Common myeloid progenitor, CD34-positive (primary cell): ENCODE measurements around the gene GBP6.

Experiments used
- CTCF ChIA-PET: fragments of 350-600 bp; sonication (Branson Sonifier 250); formaldehyde crosslinking; loops from one replicate; lab custom pipeline; 2021; ENCODE audit warnings: antibody characterized with exemption; lab: Charles Lee
- POLR2A ChIA-PET: fragments of 350-600 bp; sonication (Branson Sonifier 250); formaldehyde crosslinking; loops from one replicate; lab custom pipeline; 2021; ENCODE audit warnings: antibody characterized with exemption; lab: Charles Lee
- DNase-seq, 3 donors: peaks; one replicate each; pipeline versions ENCODE4 v3.0.0 to v3.0.0-alpha.2; 2013
- H3K27ac ChIP-seq, 2 experiments: 1 replicate in 1 of 2; 2 replicates in 1 of 2; pipeline ENCODE4 v1.7.0; 2013; ENCODE audit warnings: inconsistent platforms in 2 of 2, low read length in 2 of 2, mild to moderate bottlenecking in 2 of 2, low read depth in 1 of 2, moderate library complexity in 1 of 2; ENCODE audit not compliant: severe bottlenecking in 2 of 2, insufficient read depth in 1 of 2, poor library complexity in 1 of 2
- H3K27me3 ChIP-seq, 5 experiments: replicated peaks in 2 of 5; 1 replicate in 3 of 5; 2 replicates in 2 of 5; pipeline versions ENCODE4 v1.6.1 to v1.7.0; 2013; ENCODE audit warnings: low read length in 4 of 5, mild to moderate bottlenecking in 2 of 5, moderate library complexity in 2 of 5, inconsistent platforms in 1 of 5; ENCODE audit not compliant: insufficient read depth in 5 of 5, control insufficient read depth in 4 of 5
- H3K36me3 ChIP-seq, 4 experiments: 1 replicate in 2 of 4; 2 replicates in 2 of 4; pipeline versions ENCODE4 v1.6.1 to v1.7.0; 2013; ENCODE audit warnings: low read length in 3 of 4, control low read depth in 1 of 4, mild to moderate bottlenecking in 1 of 4; ENCODE audit not compliant: control insufficient read depth in 4 of 4, insufficient read depth in 4 of 4
- H3K4me1 ChIP-seq, 4 experiments: 1 replicate in 3 of 4; 2 replicates in 1 of 4; pipeline versions ENCODE4 v1.6.1 to v1.7.1; 2013; ENCODE audit warnings: low read length in 3 of 4, mild to moderate bottlenecking in 3 of 4, control low read depth in 1 of 4, inconsistent platforms in 1 of 4, moderate library complexity in 1 of 4; ENCODE audit not compliant: control insufficient read depth in 4 of 4, insufficient read depth in 4 of 4; ENCODE audit errors: control extremely low read depth in 1 of 4
- H3K4me3 ChIP-seq, 7 experiments: 1 replicate in 4 of 7; 2 replicates in 3 of 7; pipeline versions ENCODE4 v1.5.1 to v1.7.0; 2013; ENCODE audit warnings: mild to moderate bottlenecking in 7 of 7, low read length in 6 of 7, moderate library complexity in 6 of 7, inconsistent platforms in 2 of 7, low read depth in 2 of 7, control low read depth in 1 of 7; ENCODE audit not compliant: insufficient read depth in 4 of 7, control insufficient read depth in 1 of 7; ENCODE audit errors: extremely low read depth in 1 of 7
- H3K9me3 ChIP-seq, 5 experiments: 1 replicate in 4 of 5; 2 replicates in 1 of 5; pipeline versions ENCODE4 v1.6.1 to v1.7.1; 2013; ENCODE audit warnings: low read length in 4 of 5, mild to moderate bottlenecking in 2 of 5, inconsistent platforms in 1 of 5, low read depth in 1 of 5, moderate library complexity in 1 of 5; ENCODE audit not compliant: control insufficient read depth in 4 of 5, insufficient read depth in 2 of 5; ENCODE audit errors: control extremely low read depth in 1 of 5
- WGBS: methylation state at CpG from one replicate; pipeline ENCODE4 v1.1.5; 2013; ENCODE audit not compliant: insufficient coverage; 5-methylcytosine and 5-hydroxymethylcytosine counted together

The GBP6 gene

GRCh38 chr1:89383185-89383584, 19.3 kb downstream of the GBP6 start:
- WGBS, result 86% methylated on average over 2 of the region's 3 CpGs
- ChIA-PET CTCF (no interaction called here), POLR2A (no interaction called here)
- no peaks in the 10 kb centered on the region for H3K36me3 ChIP-seq
- H3K27ac ChIP-seq, result no peak overlapping the region
- no peak overlapping the region for H3K4me3 ChIP-seq
- no peaks in the 10 kb centered on the region for H3K9me3 ChIP-seq
- no peak for DNase-seq
- H3K4me1 ChIP-seq, result peaks cover 0 to 2% (median 0%) of the 10 kb centered on the region in 4 experiments
- H3K27me3 ChIP-seq, result no peaks in the 10 kb centered on the region

- no CpG with 5 or more reads among the region's 2 CpGs for WGBS
- H3K27me3 ChIP-seq, result no peaks in the 10 kb centered on the region
- POLR2A ChIA-PET, result no interaction called here
- no peak for DNase-seq
- no peaks in the 10 kb centered on the region for H3K36me3 ChIP-seq
- peaks cover 0 to 4% (median 2%) of the 10 kb centered on the region in 4 experiments for H3K4me1 ChIP-seq
- peaks cover 0 to 8% (median 2%) of the 10 kb centered on the region in 5 experiments for H3K9me3 ChIP-seq
- H3K4me3 ChIP-seq, result no peak overlapping the region
- CTCF ChIA-PET, result no interaction called here
- no peak overlapping the region for H3K27ac ChIP-seq
These were observed 26.8 kb downstream of the GBP6 start for GRCh38 chr1:89390707-89391106.

GRCh38 chr1:89391686-89392085, 27.8 kb downstream of the GBP6 start:
- CTCF ChIA-PET, result no interaction called here
- Histone ChIP-seq H3K4me1 (peaks cover 0 to 4% (median 2%) of the 10 kb centered on the region in 4 experiments), H3K36me3 (no peaks in the 10 kb centered on the region), H3K4me3 (no peak overlapping the region), H3K27ac (no peak overlapping the region), H3K9me3 (peaks cover 0 to 8% (median 2%) of the 10 kb centered on the region in 5 experiments), H3K27me3 (no peaks in the 10 kb centered on the region)
- POLR2A ChIA-PET, result no interaction called here
- peak in 2 of 3 donors; percentile 48 to 67 for DNase-seq
- WGBS, result no CpG with 5 or more reads among the region's 1 CpG

GRCh38 chr1:89394851-89395250, 31.0 kb downstream of the GBP6 start:
- Histone ChIP-seq H3K27ac (no peak overlapping the region), H3K27me3 (no peaks in the 10 kb centered on the region), H3K4me1 (peaks cover 0 to 4% (median 2%) of the 10 kb centered on the region in 4 experiments), H3K36me3 (no peaks in the 10 kb centered on the region), H3K9me3 (peaks cover 0 to 12% (median 2%) of the 10 kb centered on the region in 5 experiments), H3K4me3 (no peak overlapping the region)
- no peak for DNase-seq
- CTCF ChIA-PET, result interaction anchor here (1.5 kb wide), 1 partner anchor 10 kb away, joined by 5 read pairs; no protein-coding TSS in a partner anchor
- POLR2A ChIA-PET, result no interaction called here
- no CpG with 5 or more reads among the region's 3 CpGs for WGBS

GRCh38 chr1:89396902-89397301, 33.0 kb downstream of the GBP6 start:
- Histone ChIP-seq H3K4me1 (no peaks in the 10 kb centered on the region), H3K27ac (no peak overlapping the region), H3K4me3 (no peak overlapping the region), H3K27me3 (no peaks in the 10 kb centered on the region), H3K36me3 (no peaks in the 10 kb centered on the region), H3K9me3 (peaks cover 0 to 12% (median 2%) of the 10 kb centered on the region in 5 experiments)
- ChIA-PET POLR2A (no interaction called here), CTCF (no interaction called here)
- no peak for DNase-seq

- peaks cover 0 to 2% (median 0%) of the 10 kb centered on the region in 4 experiments for H3K36me3 ChIP-seq
- peaks cover 0 to 15% (median 2%) of the 10 kb centered on the region in 4 experiments for H3K4me1 ChIP-seq
- ChIA-PET POLR2A (no interaction called here), CTCF (interaction anchor here (1.0 kb wide), 1 partner anchor 47 kb away, joined by 3 read pairs; no protein-coding TSS in a partner anchor)
- peaks cover 0 to 2% (median 0%) of the 10 kb centered on the region in 5 experiments for H3K9me3 ChIP-seq
- DNase-seq, result no peak
- no peaks in the 10 kb centered on the region for H3K27me3 ChIP-seq
- no peak overlapping the region for H3K4me3 ChIP-seq
- no peak overlapping the region for H3K27ac ChIP-seq
- 96% methylated on average over 9 of the region's 11 CpGs for WGBS
These were observed 41.5 kb downstream of the GBP6 start for GRCh38 chr1:89405275-89405929.

GRCh38 chr1:89407360-89407759, 43.5 kb downstream of the GBP6 start:
- WGBS, result no CpG with 5 or more reads among the region's 1 CpG
- DNase-seq, result peak; percentile 25 to 75 (median 68)
- Histone ChIP-seq H3K36me3 (peaks cover 0 to 5% (median 0%) of the 10 kb centered on the region in 4 experiments), H3K4me3 (peak overlapping the region in 4 of 7 experiments; percentile 62 to 85 (median 72)), H3K4me1 (peaks cover 0 to 15% (median 2%) of the 10 kb centered on the region in 4 experiments), H3K27me3 (no peaks in the 10 kb centered on the region), H3K27ac (peak overlapping the region; percentile 64 to 82), H3K9me3 (peaks cover 0 to 4% (median 0%) of the 10 kb centered on the region in 5 experiments)
- POLR2A ChIA-PET, result no interaction called here
- CTCF ChIA-PET, result interaction anchor here (1.3 kb wide), 1 partner anchor 13 kb away, joined by 3 read pairs; no protein-coding TSS in a partner anchor
